GM12878 (cell line): Measurements from ENCODE around the gene OGFOD3. TPM values are rescaled to one million over a fixed set of nuclear protein-coding genes. Genes with fewer than 3 reads are reported as not detected.
A peak's percentile ranks its signal among the peaks of the same experiment; 100 is the strongest.

Experiments used
- BHLHE40 ChIP-seq, 2 experiments: fragments of 450-650 bp in 1 of 2; IDR thresholded peaks; 2 replicates each; pipeline ENCODE4 v1.6.1; 2011 to 2017; ENCODE audit warnings: low read depth in 2 of 2, borderline replicate concordance in 1 of 2, improper control_type of control experiment in 1 of 2, low read length in 1 of 2, mild to moderate bottlenecking in 1 of 2
- CREM ChIP-seq: IDR thresholded peaks from 2 replicates; pipeline ENCODE4 v1.6.1; 2014; ENCODE audit warnings: antibody characterized with exemption, low read depth
- CTCF ChIP-seq, 3 experiments: IDR thresholded peaks in 2 of 3; conservative IDR thresholded peaks in 1 of 3; 2 replicates each; pipeline ENCODE4 v1.5.1; 2011; ENCODE audit warnings: low read depth in 3 of 3, low read length in 3 of 3, mild to moderate bottlenecking in 3 of 3, control low read depth in 2 of 3, moderate library complexity in 2 of 3, inconsistent platforms in 1 of 3, mixed read lengths in 1 of 3; ENCODE audit not compliant: control insufficient read depth in 2 of 3, insufficient read depth in 1 of 3; ENCODE audit errors: extremely low read depth in 1 of 3
- EGR1 ChIP-seq, 2 experiments: IDR thresholded peaks; 1 replicate in 1 of 2; 2 replicates in 1 of 2; pipeline ENCODE4 v1.6.1; 2011 to 2012; ENCODE audit warnings: low read depth in 2 of 2, low read length in 2 of 2, borderline replicate concordance in 1 of 2, mild to moderate bottlenecking in 1 of 2, moderate library complexity in 1 of 2
- FOXK2 ChIP-seq: fragments of 450-650 bp; IDR thresholded peaks from 2 replicates; pipeline ENCODE4 v1.6.1; 2017; ENCODE audit warnings: mild to moderate bottlenecking, moderate library complexity
- HDAC2 ChIP-seq: fragments of 200-600 bp; sonication (generic); IDR thresholded peaks from 2 replicates; pipeline ENCODE4 v1.6.1; 2017
- IRF5 ChIP-seq: fragments of 450-650 bp; IDR thresholded peaks from 2 replicates; pipeline ENCODE4 v1.6.1; 2017; ENCODE audit warnings: borderline replicate concordance
- KDM1A ChIP-seq: fragments of 200-600 bp; sonication (generic); IDR thresholded peaks from 2 replicates; pipeline ENCODE4 v1.6.1; 2016; ENCODE audit warnings: borderline replicate concordance
- MAX ChIP-seq: IDR thresholded peaks from 2 replicates; pipeline ENCODE4 v1.6.1; 2012; ENCODE audit warnings: low read depth, low read length, improper control_type of control experiment
- MXI1 ChIP-seq: fragments of 150-350 bp; IDR thresholded peaks from 2 replicates; pipeline ENCODE4 v1.6.1; 2011; ENCODE audit warnings: low read depth, mild to moderate bottlenecking, inconsistent platforms, low read length, improper control_type of control experiment
- NFIC ChIP-seq: IDR thresholded peaks from 2 replicates; pipeline ENCODE4 v1.6.1; 2012; ENCODE audit warnings: low read depth, mild to moderate bottlenecking, inconsistent platforms, low read length, moderate library complexity
- NFXL1 ChIP-seq: fragments of 450-650 bp; IDR thresholded peaks from 2 replicates; pipeline ENCODE4 v1.6.1; 2017; ENCODE audit warnings: antibody characterized with exemption, mild to moderate bottlenecking, borderline replicate concordance
- NR2C2 ChIP-seq: IDR thresholded peaks from 2 replicates; pipeline ENCODE4 v1.6.1; 2011; ENCODE audit warnings: borderline replicate concordance, low read depth; ENCODE audit not compliant: control insufficient read depth, insufficient read length
- PAX5 ChIP-seq: IDR thresholded peaks from 2 replicates; pipeline ENCODE4 v1.6.1; 2011; ENCODE audit warnings: low read depth, low read length, borderline replicate concordance
- PML ChIP-seq: IDR thresholded peaks from 2 replicates; pipeline ENCODE4 v1.6.1; 2012; ENCODE audit warnings: low read length, inconsistent platforms
- RB1 ChIP-seq: fragments of 450-650 bp; formaldehyde crosslinking; IDR thresholded peaks from 2 replicates; pipeline ENCODE4 v1.6.1; 2017; ENCODE audit warnings: mild to moderate bottlenecking, borderline replicate concordance
- RUNX3 ChIP-seq: IDR thresholded peaks from 2 replicates; pipeline ENCODE4 v1.6.1; 2012; ENCODE audit warnings: low read length, inconsistent platforms
- STAT1 ChIP-seq: fragments of 450-650 bp; conservative IDR thresholded peaks from 2 replicates; pipeline ENCODE4 v1.6.1; 2014; ENCODE audit warnings: antibody characterized with exemption, mild to moderate bottlenecking
- TARDBP ChIP-seq: IDR thresholded peaks from 2 replicates; pipeline ENCODE4 v1.6.1; 2016; ENCODE audit warnings: borderline replicate concordance
- USF2 ChIP-seq: IDR thresholded peaks from 2 replicates; pipeline ENCODE4 v1.6.1; 2011; ENCODE audit warnings: low read depth, low read length, improper control_type of control experiment, borderline replicate concordance
- ZNF384 ChIP-seq: IDR thresholded peaks from 2 replicates; pipeline ENCODE4 v1.6.1; 2012; ENCODE audit warnings: low read depth, mild to moderate bottlenecking, low read length, improper control_type of control experiment, borderline replicate concordance
- ZNF592 ChIP-seq: fragments of 450-650 bp; IDR thresholded peaks from 2 replicates; pipeline ENCODE4 v1.6.1; 2017; ENCODE audit warnings: mild to moderate bottlenecking, moderate library complexity
- polyA plus RNA-seq, 11 experiments: library from polyadenylated mRNA; depleted of rRNA in 4 of 11; unstranded in 6 of 11; stranded (reverse) in 5 of 11; fragments of >200 nt; fragmentation: Nextera tagmentation in 4 of 11; fragmentation: Illumina TruSeq in 1 of 11; extraction: Ambion mirVana in 4 of 11; extraction: Trizol in 1 of 11; gene quantifications; 1 replicate in 1 of 11; 2 replicates in 10 of 11; pipeline versions ENCODE4 v1.2.1 to v1.2.3, GENCODE V29; 2011 to 2016; ENCODE audit warnings: inconsistent platforms in 2 of 11, missing spikeins in 2 of 11, low read depth in 1 of 11
- total RNA-seq, 4 experiments: library from RNA; depleted of rRNA in 3 of 4; stranded (reverse); fragments of >200 nt in 3 of 4; fragmentation: Illumina TruSeq in 1 of 4; extraction: Trizol in 1 of 4; gene quantifications; 2 replicates each; pipeline versions ENCODE4 v1.2.1 to v1.2.3, GENCODE V29; 2013 to 2021

Gene OGFOD3
- total and polyA plus RNA-seq, 10 of the 15 experiments (the other 5 are each of a cell fraction or from before 2014, with no cell fraction given) = 0.48 to 28.4 (median 18.3) TPM

GRCh38 chr17:82400830-82401229, 17.6 kb downstream of the OGFOD3 start (continued):
- no peak for TF ChIP-seq CTCF (IDR thresholded peaks at IDR 0.05 in 2 of 3, conservative IDR thresholded peaks at IDR 0.05 in 1 of 3; ENCODE audit: control insufficient read depth in 2 of 3, extremely low read depth in 1 of 3, insufficient read depth in 1 of 3, low read depth in 3 of 3, low read length in 3 of 3)
- TF ChIP-seq ZNF592 = no peak
- no peak for TF ChIP-seq ZNF384
- no peak for TF ChIP-seq MAX
- no peak for TF ChIP-seq USF2
- 0 out of 2 replicates have a peak, but pooled peaks have one; percentile 39 for TF ChIP-seq PAX5
- TF ChIP-seq RB1 = no peak
- no peak for TF ChIP-seq STAT1
- no peak for TF ChIP-seq HDAC2
- TF ChIP-seq FOXK2 = no peak
- TF ChIP-seq KDM1A = no peak
- peak; percentile 96 for TF ChIP-seq RUNX3
- no peak for TF ChIP-seq PML
- TF ChIP-seq CREM = no peak
- no peak for TF ChIP-seq EGR1 (IDR thresholded peaks at IDR 0.05; ENCODE audit: borderline replicate concordance in 1 of 2, low read depth in 2 of 2, low read length in 2 of 2)
- peak; percentile 17 to 62; a peak in 1 of 4 replicates for TF ChIP-seq BHLHE40 (IDR thresholded peaks at IDR 0.05; ENCODE audit: borderline replicate concordance in 1 of 2, low read depth in 2 of 2, low read length in 1 of 2)
- no peak for TF ChIP-seq MXI1
- TF ChIP-seq NR2C2 = no peak
- no peak for TF ChIP-seq NFIC
- TF ChIP-seq IRF5 = no peak
- TF ChIP-seq NFXL1 = no peak
- no peak for TF ChIP-seq TARDBP
